HEK293 (cell line): ENCODE data around the gene CNIH3.

Experiments used
- CTCF ChIP-seq: fragments of 450-650 bp; formaldehyde crosslinking; IDR thresholded peaks from 2 replicates; pipeline ENCODE4 v1.5.1; 2016; ENCODE audit warnings: missing biosample characterization, missing genetic modification characterization
- ZNF629 ChIP-seq: fragments of 450-650 bp; formaldehyde crosslinking; IDR thresholded peaks from 2 replicates; pipeline ENCODE4 v1.5.1; 2017; ENCODE audit warnings: missing biosample characterization, missing genetic modification characterization

- no peak for TF ChIP-seq ZNF629 (tag by site-specific recombination)
- no peak for TF ChIP-seq CTCF (tag by site-specific recombination)
Observed at GRCh38 chr1:224691148-224691925, 75.2 kb downstream of the CNIH3 start.
